Astrocyte (in vitro differentiated cells and primary cell): ENCODE data around the gene NRAS. TPM values are rescaled to one million over a fixed set of nuclear protein-coding genes. Genes with fewer than 3 reads are reported as not detected.

Experiments
- DNase-seq: peaks from one replicate; pipeline ENCODE4 v3.0.0-alpha.2; 2010; ENCODE audit warnings: low read depth
- FAIRE-seq: peaks from 2 replicates; lab custom pipeline; 2011; peaks lifted over from hg19 to GRCh38; lab: Jason Lieb, UNC
- H2AFZ ChIP-seq: 2 replicates; pipeline ENCODE4 v1.6.0; 2012; ENCODE audit warnings: low read depth, low read length, inconsistent platforms
- H3K27ac ChIP-seq: 2 replicates; pipeline ENCODE4 v1.5.1; 2011; ENCODE audit warnings: low read depth, low read length, inconsistent platforms
- H3K27me3 ChIP-seq: 2 replicates; pipeline ENCODE4 v1.6.0; 2011; ENCODE audit warnings: low read length, inconsistent platforms; ENCODE audit not compliant: insufficient read depth
- H3K36me3 ChIP-seq: 2 replicates; pipeline ENCODE4 v1.5.1; 2011; ENCODE audit warnings: low read length, inconsistent platforms; ENCODE audit not compliant: insufficient read depth
- H3K4me1 ChIP-seq: 2 replicates; pipeline ENCODE4 v1.5.1; 2011; ENCODE audit warnings: low read length, inconsistent platforms; ENCODE audit not compliant: insufficient read depth
- H3K4me2 ChIP-seq: 2 replicates; pipeline ENCODE4 v1.6.0; 2012; ENCODE audit warnings: low read length, inconsistent platforms
- H3K4me3 ChIP-seq: 2 replicates; pipeline ENCODE4 v1.5.1; 2011; ENCODE audit warnings: low read depth, mild to moderate bottlenecking, low read length, inconsistent platforms; ENCODE audit not compliant: insufficient read depth
- H3K79me2 ChIP-seq: 2 replicates; pipeline ENCODE4 v1.6.0; 2012; ENCODE audit warnings: mild to moderate bottlenecking, low read length, inconsistent platforms; ENCODE audit not compliant: insufficient read depth
- H3K9ac ChIP-seq: 2 replicates; pipeline ENCODE4 v1.6.0; 2012; ENCODE audit warnings: mild to moderate bottlenecking, low read length, inconsistent platforms
- H3K9me3 ChIP-seq: 2 replicates; pipeline ENCODE4 v1.5.1; 2012; ENCODE audit warnings: low read depth, mild to moderate bottlenecking, low read length, inconsistent platforms; ENCODE audit not compliant: insufficient read depth
- H4K20me1 ChIP-seq: 2 replicates; pipeline ENCODE4 v1.6.0; 2012; ENCODE audit warnings: low read length, inconsistent platforms; ENCODE audit not compliant: insufficient read depth
- H3K27ac Mint-ChIP-seq: one replicate; pipeline ENCODE4 v1.8.0; 2021; ENCODE audit warnings: mild to moderate bottlenecking, mixed read lengths; ENCODE audit not compliant: unreplicated experiment
- H3K27me3 Mint-ChIP-seq: one replicate; pipeline ENCODE4 v1.8.0; 2021; ENCODE audit warnings: low read depth, mixed read lengths; ENCODE audit not compliant: unreplicated experiment
- H3K36me3 Mint-ChIP-seq: one replicate; pipeline ENCODE4 v1.8.0; 2021; ENCODE audit warnings: low read depth, mixed read lengths; ENCODE audit not compliant: unreplicated experiment
- H3K4me1 Mint-ChIP-seq: one replicate; pipeline ENCODE4 v1.8.0; 2021; ENCODE audit warnings: low read depth, mixed read lengths; ENCODE audit not compliant: unreplicated experiment
- H3K4me3 Mint-ChIP-seq: one replicate; pipeline ENCODE4 v1.8.0; 2021; ENCODE audit warnings: mild to moderate bottlenecking, moderate library complexity, mixed read lengths; ENCODE audit not compliant: unreplicated experiment
- H3K9me3 Mint-ChIP-seq: one replicate; pipeline ENCODE4 v1.8.0; 2021; ENCODE audit warnings: mild to moderate bottlenecking, mixed read lengths; ENCODE audit not compliant: unreplicated experiment
- EZH2 ChIP-seq: IDR thresholded peaks from 2 replicates; pipeline ENCODE4 v1.6.1; 2012; ENCODE audit warnings: mild to moderate bottlenecking, low read length, inconsistent platforms; ENCODE audit not compliant: insufficient read depth
- total RNA-seq: library from RNA; stranded (reverse); gene quantifications from 2 replicates; pipeline ENCODE4 v1.2.1, GENCODE V29; 2021
- TF ChIP-seq, protein P1 (sequence below): IDR thresholded peaks from 2 replicates; pipeline ENCODE4 v1.5.1; 2011; ENCODE audit warnings: low read depth, mild to moderate bottlenecking, inconsistent platforms, low read length, moderate library complexity; ENCODE audit not compliant: insufficient read depth

Gene NRAS
- total RNA-seq, 1 donor from 2014 or later: 63.8 TPM

DNA sequence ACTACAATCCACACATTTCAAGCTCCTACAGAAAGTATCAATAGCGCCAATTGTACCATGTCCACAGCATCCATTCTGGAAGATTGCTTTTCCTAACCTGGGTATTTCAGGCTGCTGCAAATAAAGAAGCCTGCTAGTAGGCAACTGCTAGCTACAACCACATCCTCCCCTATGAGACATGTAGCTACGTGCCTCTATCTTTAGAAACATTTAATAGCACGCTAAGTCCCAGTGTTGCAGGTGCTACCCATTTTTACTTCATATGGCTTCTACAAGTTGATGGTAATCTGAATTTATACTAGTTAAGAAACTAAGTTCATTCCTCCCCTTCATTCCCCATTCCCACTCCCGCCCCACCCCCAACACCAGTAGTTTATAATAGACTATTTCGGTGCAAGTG is 13.8 kb downstream of the NRAS start:
- H3K4me2 ChIP-seq: no peak overlapping the region
- H3K9ac ChIP-seq: no peak overlapping the region
- H3K27ac ChIP-seq: no peak overlapping the region
- peaks cover 21% of the 10 kb centered on the region for H3K36me3 ChIP-seq
- no peaks in the 10 kb centered on the region for H3K27me3 Mint-ChIP-seq
- H4K20me1 ChIP-seq: peaks cover 3% of the 10 kb centered on the region
- no peak overlapping the region for H3K27ac Mint-ChIP-seq
- H3K79me2 ChIP-seq: no peaks in the 10 kb centered on the region
- FAIRE-seq (no peak), DNase-seq (no peak)
- no peak overlapping the region for H2AFZ ChIP-seq
- H3K9me3 ChIP-seq: no peaks in the 10 kb centered on the region
- H3K4me3 Mint-ChIP-seq: no peak overlapping the region
- no peaks in the 10 kb centered on the region for H3K27me3 ChIP-seq
- no peaks in the 10 kb centered on the region for H3K4me1 ChIP-seq
- TF ChIP-seq, protein P1, sequence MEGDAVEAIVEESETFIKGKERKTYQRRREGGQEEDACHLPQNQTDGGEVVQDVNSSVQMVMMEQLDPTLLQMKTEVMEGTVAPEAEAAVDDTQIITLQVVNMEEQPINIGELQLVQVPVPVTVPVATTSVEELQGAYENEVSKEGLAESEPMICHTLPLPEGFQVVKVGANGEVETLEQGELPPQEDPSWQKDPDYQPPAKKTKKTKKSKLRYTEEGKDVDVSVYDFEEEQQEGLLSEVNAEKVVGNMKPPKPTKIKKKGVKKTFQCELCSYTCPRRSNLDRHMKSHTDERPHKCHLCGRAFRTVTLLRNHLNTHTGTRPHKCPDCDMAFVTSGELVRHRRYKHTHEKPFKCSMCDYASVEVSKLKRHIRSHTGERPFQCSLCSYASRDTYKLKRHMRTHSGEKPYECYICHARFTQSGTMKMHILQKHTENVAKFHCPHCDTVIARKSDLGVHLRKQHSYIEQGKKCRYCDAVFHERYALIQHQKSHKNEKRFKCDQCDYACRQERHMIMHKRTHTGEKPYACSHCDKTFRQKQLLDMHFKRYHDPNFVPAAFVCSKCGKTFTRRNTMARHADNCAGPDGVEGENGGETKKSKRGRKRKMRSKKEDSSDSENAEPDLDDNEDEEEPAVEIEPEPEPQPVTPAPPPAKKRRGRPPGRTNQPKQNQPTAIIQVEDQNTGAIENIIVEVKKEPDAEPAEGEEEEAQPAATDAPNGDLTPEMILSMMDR: no peak
- no peak for TF ChIP-seq EZH2
- no peaks in the 10 kb centered on the region for H3K9me3 Mint-ChIP-seq
- H3K4me3 ChIP-seq: no peak overlapping the region
- H3K36me3 Mint-ChIP-seq: peaks cover 5% of the 10 kb centered on the region
- H3K4me1 Mint-ChIP-seq: peaks cover 15% of the 10 kb centered on the region

- Mint-ChIP-seq H3K9me3 (no peaks in the 10 kb centered on the region), H3K4me1 (peaks cover 15% of the 10 kb centered on the region), H3K4me3 (no peak overlapping the region), H3K36me3 (peaks cover 2% of the 10 kb centered on the region), H3K27ac (no peak overlapping the region), H3K27me3 (no peaks in the 10 kb centered on the region)
- FAIRE-seq (no peak), DNase-seq (no peak)
- Histone ChIP-seq H3K27me3 (no peaks in the 10 kb centered on the region), H3K4me3 (no peak overlapping the region), H3K4me1 (no peaks in the 10 kb centered on the region), H3K9me3 (no peaks in the 10 kb centered on the region), H3K9ac (no peak overlapping the region), H3K27ac (no peak overlapping the region), H3K79me2 (no peaks in the 10 kb centered on the region), H3K4me2 (no peak overlapping the region), H2AFZ (no peak overlapping the region), H4K20me1 (peaks cover 3% of the 10 kb centered on the region), H3K36me3 (peaks cover 13% of the 10 kb centered on the region)
- TF ChIP-seq, protein P1: no peak
- no peak for TF ChIP-seq EZH2
Measured at GRCh38 chr1:114701931-114702330, 14.6 kb downstream of the NRAS start.

GRCh38 chr1:114700036-114700600 is 16.5 kb downstream of the NRAS start:
- H3K27me3 Mint-ChIP-seq: no peaks in the 10 kb centered on the region
- H3K4me1 ChIP-seq: no peaks in the 10 kb centered on the region
- no peaks in the 10 kb centered on the region for H3K9me3 ChIP-seq
- H3K27ac Mint-ChIP-seq: no peak overlapping the region
- H2AFZ ChIP-seq: no peak overlapping the region
- peaks cover 22% of the 10 kb centered on the region for H3K4me1 Mint-ChIP-seq
- no peak overlapping the region for H3K4me3 Mint-ChIP-seq
- H3K27ac ChIP-seq: no peak overlapping the region
- no peak overlapping the region for H3K9ac ChIP-seq
- no peaks in the 10 kb centered on the region for H3K9me3 Mint-ChIP-seq
- H4K20me1 ChIP-seq: peaks cover 3% of the 10 kb centered on the region
- DNase-seq (peak; percentile 57), FAIRE-seq (no peak)
- no peaks in the 10 kb centered on the region for H3K79me2 ChIP-seq
- TF ChIP-seq, protein P1: no peak
- TF ChIP-seq EZH2: no peak
- H3K36me3 ChIP-seq: no peaks in the 10 kb centered on the region
- peaks cover 2% of the 10 kb centered on the region for H3K36me3 Mint-ChIP-seq
- no peak overlapping the region for H3K4me3 ChIP-seq
- H3K27me3 ChIP-seq: no peaks in the 10 kb centered on the region
- H3K4me2 ChIP-seq: no peak overlapping the region
